A549 treated with CORT108297 at 1 μM for 4 hours (cell line): ENCODE data around the gene ZDHHC6. TPM values are rescaled to one million over a fixed set of nuclear protein-coding genes. Genes with fewer than 3 reads are reported as not detected.

ENCODE experiments used
- total RNA-seq: library from RNA; stranded (reverse); fragments of 200-300 nt; extraction: Qiagen RNA extraction; gene quantifications from 5 replicates; pipeline ENCODE4 v1.2.3, GENCODE V29; 2022

The ZDHHC6 gene
- 28.2 to 35.7 TPM (median 29.4 TPM) in 5 replicates for total RNA-seq

GRCh38 chr10:112446855-112447619, at the start of gene ZDHHC6, which contains the start of gene VTI1A:
Gene ZDHHC6, minus strand, starts transcription at chr10:112446914. Its CDS starts 1,478 bp downstream, at chr10:112445436.
Gene VTI1A, plus strand, starts transcription at chr10:112447215. Its CDS starts 159 bp downstream, at chr10:112447374.

Other genes starting within 250 kb of the ZDHHC6 start
- gene TECTB, start 163.5 kb downstream of the ZDHHC6 start, total RNA-seq: not detected in 5 replicates
- 0.08 to 0.23 TPM (median 0.12 TPM) in 5 replicates for gene ACSL5, start 72.8 kb downstream of the ZDHHC6 start, total RNA-seq
- 10.6 to 15.5 TPM (median 13.0 TPM) in 5 replicates for gene VTI1A, start 301 bp upstream of the ZDHHC6 start, total RNA-seq